ENCODE measurements around the gene GRB10. TPM values are rescaled to one million over a fixed set of nuclear protein-coding genes. Genes with fewer than 3 reads are reported as not detected.

GRB10 gene
- total RNA-seq, 1 experiment from 2014 or later, result 68.2 TPM

DNA sequence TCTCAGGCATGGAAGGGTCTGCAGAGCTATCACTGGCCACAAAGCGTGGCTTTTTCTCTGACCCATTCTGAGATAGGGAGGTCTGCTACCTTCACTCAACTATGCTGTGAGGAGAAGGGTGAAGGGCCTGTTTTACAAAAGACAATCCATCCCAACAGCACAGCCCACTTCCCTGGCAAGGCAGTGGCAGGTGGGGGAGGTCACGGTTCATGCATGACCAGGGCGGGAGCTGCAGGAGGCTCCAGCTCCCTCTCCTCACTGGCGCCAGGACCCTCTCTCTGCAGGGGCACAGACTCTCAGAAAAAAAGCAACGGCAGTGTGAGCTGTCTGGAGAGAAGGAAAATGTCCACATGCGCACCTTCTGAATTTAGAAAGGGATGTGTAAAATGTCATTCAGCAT is 28.5 kb downstream of the GRB10 start:
- H3K36me3 Mint-ChIP-seq (ENCODE audit: insufficient read depth, unreplicated experiment), result peaks cover 7% of the 10 kb centered on the region
- POLR2A ChIA-PET, result no interaction called here
- H3K9me3 Mint-ChIP-seq (ENCODE audit: unreplicated experiment), result no peaks in the 10 kb centered on the region
- H3K27me3 Mint-ChIP-seq (ENCODE audit: insufficient read depth, unreplicated experiment), result no peaks in the 10 kb centered on the region
- H3K4me1 Mint-ChIP-seq (ENCODE audit: insufficient read depth, unreplicated experiment), result no peaks in the 10 kb centered on the region
- H3K4me3 Mint-ChIP-seq (ENCODE audit: unreplicated experiment), result no peak overlapping the region
- TF ChIP-seq CTCF (IDR thresholded peaks at IDR 0.05; ENCODE audit: unreplicated experiment), result no peak
- intact Hi-C loops (cut with micrococcal nuclease), result no loop called here
- no peak overlapping the region for H3K27ac Mint-ChIP-seq (ENCODE audit: low read depth, unreplicated experiment)
- DNase-seq (ENCODE audit: unreplicated experiment), result no peak
- BruUV-seq (replicated peaks), result no TSS peak
- CTCF ChIA-PET, result interaction anchor here (0.6 to 1.3 kb wide), 3 partner anchors 14 to 69 kb away, joined by 3 to 4 read pairs (median 4); no protein-coding TSS in a partner anchor

- BruUV-seq (replicated peaks), result no TSS peak
- no peak for TF ChIP-seq CTCF (IDR thresholded peaks at IDR 0.05; ENCODE audit: unreplicated experiment)
- ChIA-PET CTCF (interaction anchor here (0.7 kb wide), 1 partner anchor 429 kb away, joined by 3 read pairs; no protein-coding TSS in a partner anchor), POLR2A (no interaction called here)
- no peak for DNase-seq (ENCODE audit: unreplicated experiment)
- Mint-ChIP-seq H3K4me3 (ENCODE audit: unreplicated experiment) (no peak overlapping the region), H3K36me3 (ENCODE audit: insufficient read depth, unreplicated experiment) (peaks cover 7% of the 10 kb centered on the region), H3K4me1 (ENCODE audit: insufficient read depth, unreplicated experiment) (no peaks in the 10 kb centered on the region), H3K9me3 (ENCODE audit: unreplicated experiment) (no peaks in the 10 kb centered on the region), H3K27ac (ENCODE audit: low read depth, unreplicated experiment) (no peak overlapping the region), H3K27me3 (ENCODE audit: insufficient read depth, unreplicated experiment) (no peaks in the 10 kb centered on the region)
- intact Hi-C loops (cut with micrococcal nuclease), result no loop called here
These were observed 30.3 kb downstream of the GRB10 start for GRCh38 chr7:50752422-50752821.

GRCh38 chr7:50751146-50751545 is 31.6 kb downstream of the GRB10 start:
- H3K36me3 Mint-ChIP-seq (ENCODE audit: insufficient read depth, unreplicated experiment), result peaks cover 13% of the 10 kb centered on the region
- H3K9me3 Mint-ChIP-seq (ENCODE audit: unreplicated experiment), result no peaks in the 10 kb centered on the region
- TF ChIP-seq CTCF (IDR thresholded peaks at IDR 0.05; ENCODE audit: unreplicated experiment), result no peak
- H3K27me3 Mint-ChIP-seq (ENCODE audit: insufficient read depth, unreplicated experiment), result no peaks in the 10 kb centered on the region
- no peak overlapping the region for H3K4me3 Mint-ChIP-seq (ENCODE audit: unreplicated experiment)
- intact Hi-C loops (cut with micrococcal nuclease), result no loop called here
- CTCF ChIA-PET, result no interaction called here
- POLR2A ChIA-PET, result no interaction called here
- peak; percentile 5 for DNase-seq (ENCODE audit: unreplicated experiment)
- no TSS peak for BruUV-seq (replicated peaks)
- no peak overlapping the region for H3K27ac Mint-ChIP-seq (ENCODE audit: low read depth, unreplicated experiment)
- H3K4me1 Mint-ChIP-seq (ENCODE audit: insufficient read depth, unreplicated experiment), result no peaks in the 10 kb centered on the region

GRCh38 chr7:50749896-50750295 is 32.8 kb downstream of the GRB10 start:
- Mint-ChIP-seq H3K9me3 (ENCODE audit: unreplicated experiment) (no peaks in the 10 kb centered on the region), H3K4me3 (ENCODE audit: unreplicated experiment) (no peak overlapping the region), H3K27me3 (ENCODE audit: insufficient read depth, unreplicated experiment) (no peaks in the 10 kb centered on the region), H3K36me3 (ENCODE audit: insufficient read depth, unreplicated experiment) (peaks cover 19% of the 10 kb centered on the region), H3K4me1 (ENCODE audit: insufficient read depth, unreplicated experiment) (no peaks in the 10 kb centered on the region), H3K27ac (ENCODE audit: low read depth, unreplicated experiment) (no peak overlapping the region)
- TF ChIP-seq CTCF (IDR thresholded peaks at IDR 0.05; ENCODE audit: unreplicated experiment), result no peak
- CTCF ChIA-PET, result interaction anchor here (0.6 to 0.8 kb wide), 2 partner anchors 18 to 36 kb away, joined by 3 read pairs; no protein-coding TSS in a partner anchor
- intact Hi-C loops (cut with micrococcal nuclease), result no loop called here
- DNase-seq (ENCODE audit: unreplicated experiment), result no peak
- no TSS peak for BruUV-seq (replicated peaks)
- POLR2A ChIA-PET, result interaction anchor here (0.7 kb wide), 1 partner anchor 16 kb away, joined by 3 read pairs; no protein-coding TSS in a partner anchor
